HepG2 (cell line): ENCODE results near the gene SGCE. TPM values are rescaled to one million over a fixed set of nuclear protein-coding genes. Genes with fewer than 3 reads are reported as not detected.

Experiments
- FOSL1 ChIP-seq: sonication (generic); formaldehyde crosslinking; IDR thresholded peaks from 2 replicates; pipeline ENCODE4 v1.9.0; 2021; ENCODE audit warnings: missing genetic modification reagents, borderline replicate concordance
- FOXA1 ChIP-seq, 2 experiments: fragments of 450-650 bp in 1 of 2; sonication (generic) in 1 of 2; formaldehyde crosslinking in 1 of 2; IDR thresholded peaks; 2 replicates each; pipeline versions ENCODE4 v1.4.0 to v1.6.1; 2016 to 2020; ENCODE audit warnings: missing genetic modification reagents in 1 of 2
- GTF2F1 ChIP-seq: fragments of 150-350 bp; IDR thresholded peaks from 2 replicates; pipeline ENCODE4 v1.6.1; 2014; ENCODE audit warnings: low read length
- NCOA1 ChIP-seq: sonication (generic); formaldehyde crosslinking; IDR thresholded peaks from 2 replicates; pipeline ENCODE4 v1.9.0; 2021; ENCODE audit warnings: missing genetic modification reagents
- SP140L ChIP-seq: sonication (generic); formaldehyde crosslinking; IDR thresholded peaks from 2 replicates; pipeline ENCODE4 v1.4.0; 2020; ENCODE audit warnings: missing genetic modification reagents, borderline replicate concordance
- ZNF101 ChIP-seq: sonication (generic); formaldehyde crosslinking; IDR thresholded peaks from 2 replicates; pipeline ENCODE4 v1.4.0; 2020; ENCODE audit warnings: mild to moderate bottlenecking, low read depth, missing genetic modification reagents, borderline replicate concordance
- ZNF337 ChIP-seq: sonication (generic); formaldehyde crosslinking; IDR thresholded peaks from 2 replicates; pipeline ENCODE4 v1.5.1; 2020; ENCODE audit warnings: missing genetic modification reagents, low read depth, mild to moderate bottlenecking, borderline replicate concordance
- ZNF598 ChIP-seq: sonication (generic); formaldehyde crosslinking; IDR thresholded peaks from 2 replicates; pipeline ENCODE4 v1.5.1; 2020; ENCODE audit warnings: mild to moderate bottlenecking, missing genetic modification reagents, borderline replicate concordance
- ZNF878 ChIP-seq: sonication (generic); formaldehyde crosslinking; IDR thresholded peaks from 2 replicates; pipeline ENCODE4 v1.8.1; 2023; ENCODE audit warnings: mild to moderate bottlenecking, missing genetic modification reagents, moderate library complexity
- polyA plus RNA-seq, 8 experiments: library from polyadenylated mRNA; depleted of rRNA in 3 of 8; stranded (reverse) in 7 of 8; unstranded in 1 of 8; fragments of >200 nt; fragmentation: Illumina TruSeq in 4 of 8; extraction: Trizol in 4 of 8; gene quantifications; 2 replicates each; pipeline versions ENCODE4 v1.2.1 to v1.2.3, GENCODE V29; 2011 to 2016; ENCODE audit warnings: low read depth in 4 of 8, missing spikeins in 1 of 8, mixed read lengths in 1 of 8; ENCODE audit not compliant: insufficient read depth in 1 of 8
- total RNA-seq, 5 experiments: library from RNA; depleted of rRNA; stranded (reverse); fragments of >200 nt; fragmentation: Illumina TruSeq; extraction: Trizol; gene quantifications; 2 replicates each; pipeline ENCODE4 v1.2.3, GENCODE V29; 2016; ENCODE audit warnings: low read depth in 1 of 5
- TF ChIP-seq, protein P1 (sequence below): sonication (generic); formaldehyde crosslinking; IDR thresholded peaks from 2 replicates; pipeline ENCODE4 v1.4.0; 2020; ENCODE audit warnings: missing genetic modification reagents
- TF ChIP-seq, protein P2 (sequence below): sonication (generic); formaldehyde crosslinking; IDR thresholded peaks from 2 replicates; pipeline ENCODE4 v1.4.0; 2020; ENCODE audit warnings: mild to moderate bottlenecking, missing genetic modification reagents, borderline replicate concordance
- TF ChIP-seq, protein P3 (sequence below): sonication (generic); formaldehyde crosslinking; IDR thresholded peaks from 2 replicates; pipeline ENCODE4 v1.4.0; 2020; ENCODE audit warnings: mild to moderate bottlenecking, low read depth, missing genetic modification reagents
- TF ChIP-seq, protein P4 (sequence below): sonication (generic); formaldehyde crosslinking; IDR thresholded peaks from 2 replicates; pipeline ENCODE4 v1.4.0; 2020; ENCODE audit warnings: mild to moderate bottlenecking, missing genetic modification reagents
- TF ChIP-seq, protein P5 (sequence below): sonication (generic); formaldehyde crosslinking; IDR thresholded peaks from 2 replicates; pipeline ENCODE4 v1.8.1; 2023; ENCODE audit warnings: mild to moderate bottlenecking, missing genetic modification reagents
- TF ChIP-seq, protein P6 (sequence below): sonication (generic); formaldehyde crosslinking; IDR thresholded peaks from 2 replicates; pipeline ENCODE4 v1.5.0; 2020; ENCODE audit warnings: mild to moderate bottlenecking, missing genetic modification reagents
- TF ChIP-seq, protein P7 (sequence below): sonication (generic); formaldehyde crosslinking; IDR thresholded peaks from 2 replicates; pipeline ENCODE4 v1.4.0; 2020; ENCODE audit warnings: mild to moderate bottlenecking, missing genetic modification reagents

SGCE gene
- total and polyA plus RNA-seq, 2 of the 13 experiments (the other 11 are each of a cell fraction or from before 2014, with no cell fraction given), result 52.3 to 71.1 TPM

DNA sequence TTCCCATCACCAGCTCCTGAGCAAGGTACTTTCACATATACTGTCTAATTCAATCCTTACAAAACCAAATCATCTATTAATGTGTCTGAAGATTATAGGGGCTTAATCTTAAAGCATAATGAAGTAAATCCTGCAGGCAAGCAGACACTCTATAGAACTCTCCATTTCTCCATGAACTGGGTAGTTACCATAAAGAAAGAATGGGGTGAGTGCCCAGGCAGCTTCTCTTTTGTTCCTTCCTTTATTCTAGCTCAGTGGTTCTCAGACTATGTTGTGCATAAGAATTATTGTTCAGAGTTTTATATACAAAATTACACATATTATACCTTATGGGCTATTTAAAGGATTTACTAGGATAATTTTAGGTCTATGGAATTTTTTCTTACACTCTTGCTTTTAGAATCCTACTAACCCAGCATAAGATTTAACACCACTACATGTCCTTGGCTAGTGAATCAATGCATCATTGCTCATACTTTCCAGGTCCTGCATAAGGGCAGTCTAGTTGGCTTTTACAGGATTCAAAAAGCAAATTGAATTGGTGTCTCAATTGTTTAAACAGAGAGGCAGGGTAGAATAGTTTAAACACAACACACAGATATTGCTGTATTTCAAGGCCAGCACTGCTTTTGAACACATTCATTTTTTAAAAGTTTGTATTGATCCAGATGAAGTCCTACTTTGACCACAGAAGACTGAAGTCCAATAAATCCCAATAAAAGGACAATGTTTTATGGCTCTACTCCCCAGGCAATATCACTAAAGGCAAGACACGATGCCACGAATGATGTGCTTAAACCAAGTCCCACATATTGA lies 12.9 kb downstream of the SGCE start (continued):
- TF ChIP-seq, protein P1, sequence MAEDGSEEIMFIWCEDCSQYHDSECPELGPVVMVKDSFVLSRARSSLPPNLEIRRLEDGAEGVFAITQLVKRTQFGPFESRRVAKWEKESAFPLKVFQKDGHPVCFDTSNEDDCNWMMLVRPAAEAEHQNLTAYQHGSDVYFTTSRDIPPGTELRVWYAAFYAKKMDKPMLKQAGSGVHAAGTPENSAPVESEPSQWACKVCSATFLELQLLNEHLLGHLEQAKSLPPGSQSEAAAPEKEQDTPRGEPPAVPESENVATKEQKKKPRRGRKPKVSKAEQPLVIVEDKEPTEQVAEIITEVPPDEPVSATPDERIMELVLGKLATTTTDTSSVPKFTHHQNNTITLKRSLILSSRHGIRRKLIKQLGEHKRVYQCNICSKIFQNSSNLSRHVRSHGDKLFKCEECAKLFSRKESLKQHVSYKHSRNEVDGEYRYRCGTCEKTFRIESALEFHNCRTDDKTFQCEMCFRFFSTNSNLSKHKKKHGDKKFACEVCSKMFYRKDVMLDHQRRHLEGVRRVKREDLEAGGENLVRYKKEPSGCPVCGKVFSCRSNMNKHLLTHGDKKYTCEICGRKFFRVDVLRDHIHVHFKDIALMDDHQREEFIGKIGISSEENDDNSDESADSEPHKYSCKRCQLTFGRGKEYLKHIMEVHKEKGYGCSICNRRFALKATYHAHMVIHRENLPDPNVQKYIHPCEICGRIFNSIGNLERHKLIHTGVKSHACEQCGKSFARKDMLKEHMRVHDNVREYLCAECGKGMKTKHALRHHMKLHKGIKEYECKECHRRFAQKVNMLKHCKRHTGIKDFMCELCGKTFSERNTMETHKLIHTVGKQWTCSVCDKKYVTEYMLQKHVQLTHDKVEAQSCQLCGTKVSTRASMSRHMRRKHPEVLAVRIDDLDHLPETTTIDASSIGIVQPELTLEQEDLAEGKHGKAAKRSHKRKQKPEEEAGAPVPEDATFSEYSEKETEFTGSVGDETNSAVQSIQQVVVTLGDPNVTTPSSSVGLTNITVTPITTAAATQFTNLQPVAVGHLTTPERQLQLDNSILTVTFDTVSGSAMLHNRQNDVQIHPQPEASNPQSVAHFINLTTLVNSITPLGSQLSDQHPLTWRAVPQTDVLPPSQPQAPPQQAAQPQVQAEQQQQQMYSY (CRISPR knock-in tag), result no peak
- TF ChIP-seq, protein P2, sequence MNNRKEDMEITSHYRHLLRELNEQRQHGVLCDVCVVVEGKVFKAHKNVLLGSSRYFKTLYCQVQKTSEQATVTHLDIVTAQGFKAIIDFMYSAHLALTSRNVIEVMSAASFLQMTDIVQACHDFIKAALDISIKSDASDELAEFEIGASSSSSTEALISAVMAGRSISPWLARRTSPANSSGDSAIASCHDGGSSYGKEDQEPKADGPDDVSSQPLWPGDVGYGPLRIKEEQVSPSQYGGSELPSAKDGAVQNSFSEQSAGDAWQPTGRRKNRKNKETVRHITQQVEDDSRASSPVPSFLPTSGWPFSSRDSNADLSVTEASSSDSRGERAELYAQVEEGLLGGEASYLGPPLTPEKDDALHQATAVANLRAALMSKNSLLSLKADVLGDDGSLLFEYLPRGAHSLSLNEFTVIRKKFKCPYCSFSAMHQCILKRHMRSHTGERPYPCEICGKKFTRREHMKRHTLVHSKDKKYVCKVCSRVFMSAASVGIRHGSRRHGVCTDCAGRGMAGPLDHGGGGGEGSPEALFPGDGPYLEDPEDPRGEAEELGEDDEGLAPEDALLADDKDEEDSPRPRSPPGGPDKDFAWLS (CRISPR knock-in tag), result no peak
- TF ChIP-seq SP140L (CRISPR knock-in tag), result no peak
- no peak for TF ChIP-seq ZNF598
- TF ChIP-seq, protein P3, sequence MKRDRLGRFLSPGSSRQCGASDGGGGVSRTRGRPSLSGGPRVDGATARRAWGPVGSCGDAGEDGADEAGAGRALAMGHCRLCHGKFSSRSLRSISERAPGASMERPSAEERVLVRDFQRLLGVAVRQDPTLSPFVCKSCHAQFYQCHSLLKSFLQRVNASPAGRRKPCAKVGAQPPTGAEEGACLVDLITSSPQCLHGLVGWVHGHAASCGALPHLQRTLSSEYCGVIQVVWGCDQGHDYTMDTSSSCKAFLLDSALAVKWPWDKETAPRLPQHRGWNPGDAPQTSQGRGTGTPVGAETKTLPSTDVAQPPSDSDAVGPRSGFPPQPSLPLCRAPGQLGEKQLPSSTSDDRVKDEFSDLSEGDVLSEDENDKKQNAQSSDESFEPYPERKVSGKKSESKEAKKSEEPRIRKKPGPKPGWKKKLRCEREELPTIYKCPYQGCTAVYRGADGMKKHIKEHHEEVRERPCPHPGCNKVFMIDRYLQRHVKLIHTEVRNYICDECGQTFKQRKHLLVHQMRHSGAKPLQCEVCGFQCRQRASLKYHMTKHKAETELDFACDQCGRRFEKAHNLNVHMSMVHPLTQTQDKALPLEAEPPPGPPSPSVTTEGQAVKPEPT (CRISPR knock-in tag), result no peak
- peak; percentile 51 for TF ChIP-seq FOXA1 (IDR thresholded peaks at IDR 0.05)
- peak; percentile 78 for TF ChIP-seq FOXA1 (CRISPR knock-in tag; IDR thresholded peaks at IDR 0.05)
- no peak for TF ChIP-seq GTF2F1
- TF ChIP-seq, protein P4, sequence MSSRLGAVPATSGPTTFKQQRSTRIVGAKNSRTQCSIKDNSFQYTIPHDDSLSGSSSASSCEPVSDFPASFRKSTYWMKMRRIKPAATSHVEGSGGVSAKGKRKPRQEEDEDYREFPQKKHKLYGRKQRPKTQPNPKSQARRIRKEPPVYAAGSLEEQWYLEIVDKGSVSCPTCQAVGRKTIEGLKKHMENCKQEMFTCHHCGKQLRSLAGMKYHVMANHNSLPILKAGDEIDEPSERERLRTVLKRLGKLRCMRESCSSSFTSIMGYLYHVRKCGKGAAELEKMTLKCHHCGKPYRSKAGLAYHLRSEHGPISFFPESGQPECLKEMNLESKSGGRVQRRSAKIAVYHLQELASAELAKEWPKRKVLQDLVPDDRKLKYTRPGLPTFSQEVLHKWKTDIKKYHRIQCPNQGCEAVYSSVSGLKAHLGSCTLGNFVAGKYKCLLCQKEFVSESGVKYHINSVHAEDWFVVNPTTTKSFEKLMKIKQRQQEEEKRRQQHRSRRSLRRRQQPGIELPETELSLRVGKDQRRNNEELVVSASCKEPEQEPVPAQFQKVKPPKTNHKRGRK, result no peak
- TF ChIP-seq, protein P5, sequence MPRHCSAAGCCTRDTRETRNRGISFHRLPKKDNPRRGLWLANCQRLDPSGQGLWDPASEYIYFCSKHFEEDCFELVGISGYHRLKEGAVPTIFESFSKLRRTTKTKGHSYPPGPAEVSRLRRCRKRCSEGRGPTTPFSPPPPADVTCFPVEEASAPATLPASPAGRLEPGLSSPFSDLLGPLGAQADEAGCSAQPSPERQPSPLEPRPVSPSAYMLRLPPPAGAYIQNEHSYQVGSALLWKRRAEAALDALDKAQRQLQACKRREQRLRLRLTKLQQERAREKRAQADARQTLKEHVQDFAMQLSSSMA (CRISPR knock-in tag), result no peak
- TF ChIP-seq FOSL1 (CRISPR knock-in tag), result peak; percentile 66; the same call in 1 of the 2 replicates
- TF ChIP-seq, protein P6, sequence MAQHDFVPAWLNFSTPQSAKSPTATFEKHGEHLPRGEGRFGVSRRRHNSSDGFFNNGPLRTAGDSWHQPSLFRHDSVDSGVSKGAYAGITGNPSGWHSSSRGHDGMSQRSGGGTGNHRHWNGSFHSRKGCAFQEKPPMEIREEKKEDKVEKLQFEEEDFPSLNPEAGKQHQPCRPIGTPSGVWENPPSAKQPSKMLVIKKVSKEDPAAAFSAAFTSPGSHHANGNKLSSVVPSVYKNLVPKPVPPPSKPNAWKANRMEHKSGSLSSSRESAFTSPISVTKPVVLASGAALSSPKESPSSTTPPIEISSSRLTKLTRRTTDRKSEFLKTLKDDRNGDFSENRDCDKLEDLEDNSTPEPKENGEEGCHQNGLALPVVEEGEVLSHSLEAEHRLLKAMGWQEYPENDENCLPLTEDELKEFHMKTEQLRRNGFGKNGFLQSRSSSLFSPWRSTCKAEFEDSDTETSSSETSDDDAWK (CRISPR knock-in tag), result no peak
- TF ChIP-seq NCOA1 (CRISPR knock-in tag), result peak; percentile 65; the same call in 1 of the 2 replicates
- no peak for TF ChIP-seq ZNF337 (CRISPR knock-in tag)
- TF ChIP-seq, protein P7, sequence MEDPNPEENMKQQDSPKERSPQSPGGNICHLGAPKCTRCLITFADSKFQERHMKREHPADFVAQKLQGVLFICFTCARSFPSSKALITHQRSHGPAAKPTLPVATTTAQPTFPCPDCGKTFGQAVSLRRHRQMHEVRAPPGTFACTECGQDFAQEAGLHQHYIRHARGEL (CRISPR knock-in tag), result no peak
- no peak for TF ChIP-seq ZNF101
- peak; percentile 51; the same call in 1 of the 2 replicates for TF ChIP-seq ZNF878 (CRISPR knock-in tag)
